K562 (cell line): ENCODE results near the gene CHTOP. TPM values are rescaled to one million over a fixed set of nuclear protein-coding genes. Genes with fewer than 3 reads are reported as not detected.

Source experiments
- ATAC-seq: fragments of 200-7000 bp; cut with Tn5 transposase; 3 replicates; pipeline ENCODE4 v1.9.1; 2020; ENCODE audit warnings: moderate library complexity
- BruUV-seq: library from RNA; stranded (reverse); fragments of 400-500 nt; replicated peaks from 2 replicates; lab custom pipeline; 2021; lab: Mats Ljungman, UMichigan
- CTCF ChIA-PET: fragments of 300-600 bp; formaldehyde crosslinking; extraction: SDS; loops from one replicate; lab custom pipeline; 2021; ENCODE audit warnings: low intra/inter-chr PET ratio; lab: Yijun Ruan, JAX
- POLR2A ChIA-PET: fragments of 300-600, 350-650 bp; sonication (Branson Sonifier 250); formaldehyde crosslinking; extraction: SDS; loops from one replicate; lab custom pipeline; 2021; ENCODE audit warnings: antibody characterized with exemption, inconsistent platforms; lab: Yijun Ruan, JAX
- DNase-seq, 4 experiments: peaks; one replicate each; pipeline versions ENCODE4 v3.0.0 to v3.0.0-alpha.2; 2011 to 2018; ENCODE audit warnings: low spot score in 3 of 4, mixed read lengths in 3 of 4; ENCODE audit errors: extremely low read depth in 1 of 4
- FAIRE-seq: peaks from 2 replicates; lab custom pipeline; 2011; peaks lifted over from hg19 to GRCh38; lab: Jason Lieb, UNC
- H2AFZ ChIP-seq: 2 replicates; pipeline ENCODE4 v1.6.0; 2011; ENCODE audit warnings: low read depth, low read length, control low read depth, inconsistent platforms
- H3K27ac ChIP-seq: fragments of 200-600 bp; 3 replicates; pipeline ENCODE4 v1.8.0; 2011; ENCODE audit warnings: low read depth, mild to moderate bottlenecking, control low read depth, inconsistent platforms, low read length, moderate library complexity, mixed read lengths; ENCODE audit errors: extremely low read depth
- H3K27me3 ChIP-seq, 2 experiments: fragments of 300-600 bp in 1 of 2; 2 replicates in 1 of 2; 3 replicates in 1 of 2; pipeline versions ENCODE4 v1.6.0 to v1.8.0; 2011; ENCODE audit warnings: inconsistent platforms in 2 of 2, low read length in 2 of 2, mild to moderate bottlenecking in 1 of 2, mixed read lengths in 1 of 2, moderate library complexity in 1 of 2; ENCODE audit not compliant: control insufficient read depth in 2 of 2, insufficient read depth in 2 of 2
- H3K36me3 ChIP-seq: fragments of 300-600 bp; 3 replicates; pipeline ENCODE4 v1.8.0; 2011; ENCODE audit warnings: mild to moderate bottlenecking, low read length, inconsistent platforms; ENCODE audit not compliant: control insufficient read depth, insufficient read depth
- H3K4me1 ChIP-seq, 2 experiments: fragments of 200-600 bp in 1 of 2; replicated peaks in 1 of 2; 2 replicates in 1 of 2; 3 replicates in 1 of 2; pipeline versions ENCODE4 v1.5.1 to v1.8.0; 2011; ENCODE audit warnings: inconsistent platforms in 2 of 2, low read length in 2 of 2, mild to moderate bottlenecking in 1 of 2, mixed read lengths in 1 of 2, moderate library complexity in 1 of 2; ENCODE audit not compliant: control insufficient read depth in 2 of 2, insufficient read depth in 2 of 2
- H3K4me2 ChIP-seq: 2 replicates; pipeline ENCODE4 v1.6.1; 2011; ENCODE audit warnings: low read length, control low read depth, inconsistent platforms, mixed read lengths; ENCODE audit not compliant: insufficient read depth
- H3K4me3 ChIP-seq: fragments of 200-600 bp; sonication (generic), shearing (Covaris generic); 2 replicates; pipeline ENCODE4 v1.5.1; 2016; ENCODE audit warnings: control low read depth, inconsistent platforms
- H3K79me2 ChIP-seq: fragments of 200-600 bp; 3 replicates; pipeline ENCODE4 v1.8.0; 2011; ENCODE audit warnings: low read length, inconsistent platforms; ENCODE audit not compliant: control insufficient read depth, insufficient read depth
- H3K9ac ChIP-seq, 2 experiments: 2 replicates each; pipeline versions ENCODE4 v1.6.0 to v1.6.1; 2011; ENCODE audit warnings: low read depth in 2 of 2, low read length in 2 of 2, control low read depth in 1 of 2, inconsistent platforms in 1 of 2, mild to moderate bottlenecking in 1 of 2, mixed read lengths in 1 of 2; ENCODE audit not compliant: insufficient read depth in 1 of 2
- H3K9me1 ChIP-seq: one replicate; pipeline ENCODE4 v1.6.0; 2011; ENCODE audit warnings: inconsistent platforms, mild to moderate bottlenecking, low read length, moderate library complexity; ENCODE audit not compliant: control insufficient read depth, insufficient read depth
- H3K9me3 ChIP-seq: replicated peaks from 2 replicates; pipeline ENCODE4 v1.5.1; 2011; ENCODE audit warnings: low read depth, low read length, inconsistent platforms; ENCODE audit not compliant: control insufficient read depth, insufficient read depth
- H4K20me1 ChIP-seq: replicated peaks from 2 replicates; pipeline ENCODE4 v1.6.1; 2011; ENCODE audit warnings: low read length, inconsistent platforms, mixed read lengths; ENCODE audit not compliant: control insufficient read depth, insufficient read depth
- ARID1B ChIP-seq: fragments of 450-650 bp; IDR thresholded peaks from 2 replicates; pipeline ENCODE4 v1.6.1; 2016; ENCODE audit warnings: antibody characterized with exemption, mild to moderate bottlenecking, inconsistent platforms
- ATF3 ChIP-seq, 2 experiments: fragments of 450-650 bp in 1 of 2; sonication (generic) in 1 of 2; formaldehyde crosslinking in 1 of 2; IDR thresholded peaks in 1 of 2; conservative IDR thresholded peaks in 1 of 2; 2 replicates each; pipeline versions ENCODE4 v1.6.1 to v1.8.1; 2016 to 2023; ENCODE audit warnings: mild to moderate bottlenecking in 2 of 2, moderate library complexity in 2 of 2, inconsistent platforms in 1 of 2, missing genetic modification reagents in 1 of 2
- ATF7 ChIP-seq: fragments of 450-650 bp; IDR thresholded peaks from 2 replicates; pipeline ENCODE4 v1.7.1; 2014; ENCODE audit warnings: mild to moderate bottlenecking, moderate library complexity
- CXXC5 ChIP-seq: fragments of 250-450 bp; sonication (Bioruptor Pico); IDR thresholded peaks from 2 replicates; pipeline ENCODE4 v1.8.0; 2022; ENCODE audit warnings: inconsistent platforms, mild to moderate bottlenecking, moderate library complexity
- MAFK ChIP-seq: IDR thresholded peaks from 2 replicates; pipeline ENCODE4 v1.6.1; 2011; ENCODE audit warnings: low read length, improper control_type of control experiment
- MYC ChIP-seq, 2 experiments: fragments of 250-450 bp in 1 of 2; sonication (Bioruptor Pico) in 1 of 2; IDR thresholded peaks; 2 replicates each; pipeline versions ENCODE4 v1.5.1 to v1.6.1; 2012 to 2021; ENCODE audit warnings: low read depth in 2 of 2, borderline replicate concordance in 1 of 2, improper control_type of control experiment in 1 of 2, low read length in 1 of 2, mild to moderate bottlenecking in 1 of 2, moderate library complexity in 1 of 2
- SMC3 ChIP-seq: conservative IDR thresholded peaks from 2 replicates; pipeline ENCODE4 v1.6.1; 2011; ENCODE audit warnings: low read depth, low read length, improper control_type of control experiment; ENCODE audit not compliant: insufficient read depth
- ZC3H8 ChIP-seq: fragments of 450-650 bp; IDR thresholded peaks from 2 replicates; pipeline ENCODE4 v1.6.1; 2017
- ZNF197 ChIP-seq: fragments of 200-800 bp; sonication (Bioruptor generic); IDR thresholded peaks from 2 replicates; pipeline ENCODE4 v1.6.1; 2016; ENCODE audit warnings: low read depth, missing genetic modification characterization, missing compliant biosample characterization
- ZNF263 ChIP-seq: sonication (generic); formaldehyde crosslinking; IDR thresholded peaks from 2 replicates; pipeline ENCODE4 v1.8.0; 2022; ENCODE audit warnings: mild to moderate bottlenecking, missing genetic modification reagents, borderline replicate concordance
- ZNF699 ChIP-seq: fragments of 250-450 bp; sonication (Bioruptor Pico); IDR thresholded peaks from 2 replicates; pipeline ENCODE4 v1.8.0; 2021; ENCODE audit warnings: mild to moderate bottlenecking, moderate library complexity; ENCODE audit not compliant: insufficient replicate concordance
- WGBS: fragments of 100-300 bp; shearing (Covaris generic); methylation state at CpG from one replicate; pipeline ENCODE4 v1.1.6; 2016; ENCODE audit warnings: low coverage, mixed read lengths; ENCODE audit not compliant: insufficient coverage; ENCODE audit errors: missing lambda C conversion rate; 5-methylcytosine and 5-hydroxymethylcytosine counted together
- in situ Hi-C: fragments of 300-500 bp; cut with MboI; formaldehyde crosslinking; loops from 4 replicates; pipeline ENCODE4 v1.15.0; 2018; ENCODE audit warnings: inconsistent platforms, mixed read lengths
- intact Hi-C: fragments of 100-400 bp; cut with micrococcal nuclease; formaldehyde crosslinking; loops from 2 replicates; pipeline ENCODE4 v1.14.2; 2022
- polyA plus RNA-seq, 8 experiments: library from polyadenylated mRNA; depleted of rRNA in 4 of 8; stranded (reverse) in 5 of 8; unstranded in 3 of 8; fragments of >200 nt; fragmentation: Nextera tagmentation in 2 of 8; fragmentation: Illumina TruSeq in 1 of 8; extraction: Ambion mirVana in 2 of 8; extraction: Trizol in 1 of 8; gene quantifications; 2 replicates each; pipeline versions ENCODE4 v1.2.1 to v1.2.3, GENCODE V29; 2011 to 2014; ENCODE audit warnings: inconsistent platforms in 1 of 8, missing spikeins in 1 of 8
- total RNA-seq, 7 experiments: library from RNA; depleted of rRNA in 6 of 7; stranded (reverse); fragments of >200 nt in 6 of 7; fragmentation: Illumina TruSeq in 2 of 7; extraction: Trizol in 2 of 7; gene quantifications; 2 replicates each; pipeline versions ENCODE4 v1.2.1 to v1.2.3, GENCODE V29; 2011 to 2021; ENCODE audit warnings: low replicate concordance in 1 of 7
- TF ChIP-seq, protein P1 (sequence below): IDR thresholded peaks from 2 replicates; pipeline ENCODE4 v1.6.1; 2016; ENCODE audit warnings: missing genetic modification characterization, missing compliant biosample characterization
- TF ChIP-seq, protein P2 (sequence below): IDR thresholded peaks from 2 replicates; pipeline ENCODE4 v1.6.1; 2011; ENCODE audit warnings: borderline replicate concordance, low read depth, mild to moderate bottlenecking, moderate library complexity, low read length; ENCODE audit not compliant: insufficient read depth, poor library complexity, severe bottlenecking
- TF ChIP-seq, protein P3 (sequence below): fragments of 450-650 bp; formaldehyde crosslinking; IDR thresholded peaks from 2 replicates; pipeline ENCODE4 v1.4.0; 2020; ENCODE audit warnings: mild to moderate bottlenecking
- TF ChIP-seq, protein P4 (sequence below): fragments of 250-450 bp; sonication (Bioruptor Pico); IDR thresholded peaks from 2 replicates; pipeline ENCODE4 v1.8.0; 2022; ENCODE audit warnings: moderate library complexity, mild to moderate bottlenecking, inconsistent platforms

Gene CHTOP
- total and polyA plus RNA-seq, 9 of the 15 experiments (the other 6 are each of a cell fraction or from before 2014, with no cell fraction given) = 10.2 to 91.8 (median 60.8) TPM

DNA sequence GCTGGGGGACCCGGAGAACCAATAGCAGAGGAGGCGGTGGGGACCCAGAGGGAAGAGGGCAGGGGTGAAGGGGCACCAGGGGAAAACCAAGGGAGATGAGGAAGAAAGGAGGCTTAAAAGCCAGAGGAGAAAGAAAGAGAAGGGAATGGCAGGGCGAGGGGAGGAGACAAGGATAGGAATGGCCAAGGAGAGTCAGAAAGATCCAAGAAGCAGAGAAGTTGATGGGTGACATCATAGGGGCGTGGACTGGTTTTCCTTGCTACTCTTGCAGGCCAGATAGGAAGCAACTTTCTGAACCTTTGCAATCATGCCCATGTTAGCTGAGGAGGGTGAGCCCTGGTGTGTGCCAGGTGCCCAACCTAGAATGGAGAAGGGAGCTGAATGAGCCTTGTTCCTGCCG is 50.0 kb downstream of the CHTOP start:
- FAIRE-seq (no peak), ATAC-seq (no peak), DNase-seq (peak in 1 of 4 experiments; percentile 34)
- Histone ChIP-seq H3K4me2 (no peak overlapping the region), H4K20me1 (no peaks in the 10 kb centered on the region), H3K4me1 (peaks cover 3 to 28% of the 10 kb centered on the region in 2 experiments; a peak in 4 of 5 replicates), H3K79me2 (no peaks in the 10 kb centered on the region), H3K27ac (no peak overlapping the region), H3K9ac (no peak overlapping the region), H3K4me3 (no peak overlapping the region), H3K27me3 (peaks cover 25 to 49% of the 10 kb centered on the region in 2 experiments; a peak in 4 of 5 replicates), H3K9me1 (peaks cover 3% of the 10 kb centered on the region), H3K36me3 (no peaks in the 10 kb centered on the region), H3K9me3 (no peaks in the 10 kb centered on the region), H2AFZ (no peak overlapping the region)
- ChIA-PET POLR2A (interaction anchor here (0.6 kb wide), 1 partner anchor 12 kb away, joined by 3 read pairs; no protein-coding TSS in a partner anchor), CTCF (no interaction called here)
- no TSS peak for BruUV-seq
- in situ Hi-C loops = no loop called here
- 10% methylated on average over 4 of the region's 5 CpGs for WGBS
- intact Hi-C loops = no loop called here
- TF ChIP-seq, protein P1, sequence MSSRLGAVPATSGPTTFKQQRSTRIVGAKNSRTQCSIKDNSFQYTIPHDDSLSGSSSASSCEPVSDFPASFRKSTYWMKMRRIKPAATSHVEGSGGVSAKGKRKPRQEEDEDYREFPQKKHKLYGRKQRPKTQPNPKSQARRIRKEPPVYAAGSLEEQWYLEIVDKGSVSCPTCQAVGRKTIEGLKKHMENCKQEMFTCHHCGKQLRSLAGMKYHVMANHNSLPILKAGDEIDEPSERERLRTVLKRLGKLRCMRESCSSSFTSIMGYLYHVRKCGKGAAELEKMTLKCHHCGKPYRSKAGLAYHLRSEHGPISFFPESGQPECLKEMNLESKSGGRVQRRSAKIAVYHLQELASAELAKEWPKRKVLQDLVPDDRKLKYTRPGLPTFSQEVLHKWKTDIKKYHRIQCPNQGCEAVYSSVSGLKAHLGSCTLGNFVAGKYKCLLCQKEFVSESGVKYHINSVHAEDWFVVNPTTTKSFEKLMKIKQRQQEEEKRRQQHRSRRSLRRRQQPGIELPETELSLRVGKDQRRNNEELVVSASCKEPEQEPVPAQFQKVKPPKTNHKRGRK (tag) = peak; percentile 44; the same call in 1 of the 2 replicates
- TF ChIP-seq ZNF699 (CRISPR knock-in tag) (no peak), ATF3 (IDR thresholded peaks at IDR 0.05) (peak; percentile 73), ATF3 (CRISPR knock-in tag; conservative IDR thresholded peaks at IDR 0.05) (no peak), ZC3H8 (no peak), SMC3 (no peak), MYC (IDR thresholded peaks at IDR 0.05; ENCODE audit: low read depth, low read length) (no peak), MYC (CRISPR knock-in tag; IDR thresholded peaks at IDR 0.05; ENCODE audit: borderline replicate concordance, low read depth) (no peak), ZNF263 (CRISPR knock-in tag) (no peak), MAFK (no peak), ARID1B (no peak), ZNF197 (CRISPR knock-in tag) (no peak), ATF7 (peak; percentile 59; the same call in 1 of the 2 replicates), CXXC5 (CRISPR knock-in tag) (no peak)
- TF ChIP-seq, protein P2, sequence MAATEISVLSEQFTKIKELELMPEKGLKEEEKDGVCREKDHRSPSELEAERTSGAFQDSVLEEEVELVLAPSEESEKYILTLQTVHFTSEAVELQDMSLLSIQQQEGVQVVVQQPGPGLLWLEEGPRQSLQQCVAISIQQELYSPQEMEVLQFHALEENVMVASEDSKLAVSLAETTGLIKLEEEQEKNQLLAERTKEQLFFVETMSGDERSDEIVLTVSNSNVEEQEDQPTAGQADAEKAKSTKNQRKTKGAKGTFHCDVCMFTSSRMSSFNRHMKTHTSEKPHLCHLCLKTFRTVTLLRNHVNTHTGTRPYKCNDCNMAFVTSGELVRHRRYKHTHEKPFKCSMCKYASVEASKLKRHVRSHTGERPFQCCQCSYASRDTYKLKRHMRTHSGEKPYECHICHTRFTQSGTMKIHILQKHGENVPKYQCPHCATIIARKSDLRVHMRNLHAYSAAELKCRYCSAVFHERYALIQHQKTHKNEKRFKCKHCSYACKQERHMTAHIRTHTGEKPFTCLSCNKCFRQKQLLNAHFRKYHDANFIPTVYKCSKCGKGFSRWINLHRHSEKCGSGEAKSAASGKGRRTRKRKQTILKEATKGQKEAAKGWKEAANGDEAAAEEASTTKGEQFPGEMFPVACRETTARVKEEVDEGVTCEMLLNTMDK = no peak
- TF ChIP-seq, protein P3, sequence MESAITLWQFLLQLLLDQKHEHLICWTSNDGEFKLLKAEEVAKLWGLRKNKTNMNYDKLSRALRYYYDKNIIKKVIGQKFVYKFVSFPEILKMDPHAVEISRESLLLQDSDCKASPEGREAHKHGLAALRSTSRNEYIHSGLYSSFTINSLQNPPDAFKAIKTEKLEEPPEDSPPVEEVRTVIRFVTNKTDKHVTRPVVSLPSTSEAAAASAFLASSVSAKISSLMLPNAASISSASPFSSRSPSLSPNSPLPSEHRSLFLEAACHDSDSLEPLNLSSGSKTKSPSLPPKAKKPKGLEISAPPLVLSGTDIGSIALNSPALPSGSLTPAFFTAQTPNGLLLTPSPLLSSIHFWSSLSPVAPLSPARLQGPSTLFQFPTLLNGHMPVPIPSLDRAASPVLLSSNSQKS (CRISPR knock-in tag) = no peak
- TF ChIP-seq, protein P4, sequence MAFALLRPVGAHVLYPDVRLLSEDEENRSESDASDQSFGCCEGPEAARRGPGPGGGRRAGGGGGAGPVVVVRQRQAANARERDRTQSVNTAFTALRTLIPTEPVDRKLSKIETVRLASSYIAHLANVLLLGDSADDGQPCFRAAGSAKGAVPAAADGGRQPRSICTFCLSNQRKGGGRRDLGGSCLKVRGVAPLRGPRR (CRISPR knock-in tag) = no peak
